GM21619 (cell line): ENCODE data around the gene BBS9.

Source experiments
- ATAC-seq: cut with Tn5 transposase; IDR thresholded peaks from one replicate; pipeline ENCODE4 v1.9.1; 2021; ENCODE audit not compliant: unreplicated experiment

BBS9 gene

GRCh38 chr7:33636359-33636758, 507.0 kb downstream of the BBS9 start:
- no peak for ATAC-seq

GRCh38 chr7:33639552-33640197, 510.3 kb downstream of the BBS9 start:
- no peak for ATAC-seq

GRCh38 chr7:33640741-33641140, 511.4 kb downstream of the BBS9 start:
- no peak for ATAC-seq

- no peak for ATAC-seq
These were observed 512.9 kb downstream of the BBS9 start for GRCh38 chr7:33642312-33642711.

GRCh38 chr7:33643530-33643929, 514.2 kb downstream of the BBS9 start:
- no peak for ATAC-seq

GRCh38 chr7:33644489-33644888, 515.1 kb downstream of the BBS9 start:
- ATAC-seq: no peak

- no peak for ATAC-seq
These were observed 515.7 kb downstream of the BBS9 start for GRCh38 chr7:33645104-33645503.

GRCh38 chr7:33646166-33646565, 516.8 kb downstream of the BBS9 start:
- ATAC-seq: no peak

- no peak for ATAC-seq
These were observed 517.6 kb downstream of the BBS9 start for GRCh38 chr7:33646891-33647391.

GRCh38 chr7:33649476-33650441, 520.4 kb downstream of the BBS9 start:
- no peak for ATAC-seq

GRCh38 chr7:33650828-33651227, 521.5 kb downstream of the BBS9 start:
- ATAC-seq: no peak

GRCh38 chr7:33651998-33652515, 522.7 kb downstream of the BBS9 start:
- no peak for ATAC-seq

GRCh38 chr7:33654676-33655075, 525.3 kb downstream of the BBS9 start:
- no peak for ATAC-seq
